Esophagus muscularis mucosa (tissue), 4 donors: ENCODE measurements around the gene TMEM259. TPM values are rescaled to one million over a fixed set of nuclear protein-coding genes. Genes with fewer than 3 reads are reported as not detected.

Experiments used
- DNase-seq: peaks from one replicate; pipeline ENCODE4 v3.0.0-alpha.2; 2017; ENCODE audit errors: extremely low spot score
- H3K27ac ChIP-seq, 4 donors: fragments of 200-600 bp; sonication (generic); replicated peaks in 1 of 4; 1 replicate in 3 of 4; 2 replicates in 1 of 4; pipeline ENCODE4 v1.5.1; 2016 to 2019; ENCODE audit warnings: mild to moderate bottlenecking in 1 of 4
- H3K27me3 ChIP-seq, 4 donors: fragments of 200-600 bp; sonication (generic); one replicate each; pipeline versions ENCODE4 v1.5.1 to v1.6.0; 2016 to 2019
- H3K36me3 ChIP-seq, 4 donors: fragments of 200-600 bp; sonication (generic); one replicate each; pipeline ENCODE4 v1.5.1; 2016 to 2019
- H3K4me1 ChIP-seq, 4 donors: fragments of 200-600 bp; sonication (generic); one replicate each; pipeline ENCODE4 v1.5.1; 2016 to 2019
- H3K4me3 ChIP-seq, 4 donors: fragments of 200-600 bp; sonication (generic); 1 replicate in 2 of 4; 2 replicates in 2 of 4; pipeline ENCODE4 v1.5.1; 2016 to 2019; ENCODE audit warnings: mild to moderate bottlenecking in 4 of 4, moderate library complexity in 1 of 4
- H3K9me3 ChIP-seq, 4 donors: fragments of 200-600 bp; sonication (generic); 1 replicate in 3 of 4; 2 replicates in 1 of 4; pipeline ENCODE4 v1.5.1; 2016 to 2019
- EP300 ChIP-seq: sonication (generic); formaldehyde crosslinking; IDR thresholded peaks from one replicate; pipeline ENCODE4 v1.6.1; 2017; ENCODE audit warnings: antibody characterized with exemption
- POLR2A ChIP-seq: fragments of 450-650 bp; IDR thresholded peaks from one replicate; pipeline ENCODE4 v1.6.1; 2017; ENCODE audit warnings: antibody characterized with exemption, moderate library complexity, mild to moderate bottlenecking, low read depth
- POLR2AphosphoS5 ChIP-seq, 2 donors: sonication (generic); formaldehyde crosslinking; IDR thresholded peaks; one replicate each; pipeline ENCODE4 v1.6.1; 2017; ENCODE audit warnings: antibody characterized with exemption in 2 of 2
- WGBS: methylation state at CpG from one replicate; pipeline ENCODE4 v1.1.5; 2018; 5-methylcytosine and 5-hydroxymethylcytosine counted together
- intact Hi-C: fragments of 100-400 bp; cut with DNase I; formaldehyde crosslinking; loops from one replicate; pipeline ENCODE4 v1.15.1; 2023
- total RNA-seq, 4 donors: library from RNA; depleted of rRNA; stranded (reverse); fragments of >200 nt; gene quantifications; one replicate each; pipeline versions ENCODE4 v1.1.0 to v1.2.1, GENCODE V29; 2016
- TF ChIP-seq, protein P1 (sequence below), 3 experiments: fragments of 200-600 bp in 2 of 3; fragments of 450-650 bp in 1 of 3; sonication (generic) in 2 of 3; IDR thresholded peaks; one replicate each; pipeline ENCODE4 v1.5.1; 2017 to 2019; ENCODE audit warnings: antibody characterized with exemption in 3 of 3, mild to moderate bottlenecking in 2 of 3, moderate library complexity in 1 of 3

Gene TMEM259
- total RNA-seq, 4 donors from 2014 or later = 129 to 187 (median 160) TPM

- Histone ChIP-seq H3K4me3 (no peak overlapping the region), H3K36me3 (peaks cover 17 to 79% (median 71%) of the 10 kb centered on the region in 4 donors), H3K27ac (no peak overlapping the region), H3K27me3 (peaks cover 0 to 18% (median 3%) of the 10 kb centered on the region in 4 donors), H3K9me3 (no peaks in the 10 kb centered on the region), H3K4me1 (peaks cover under 1 to 9% (median 6%) of the 10 kb centered on the region in 4 donors)
- no peak for DNase-seq
- 94% methylated on average over 18 of the region's 23 CpGs for WGBS
- intact Hi-C loops = no loop called here
- TF ChIP-seq, protein P1, sequence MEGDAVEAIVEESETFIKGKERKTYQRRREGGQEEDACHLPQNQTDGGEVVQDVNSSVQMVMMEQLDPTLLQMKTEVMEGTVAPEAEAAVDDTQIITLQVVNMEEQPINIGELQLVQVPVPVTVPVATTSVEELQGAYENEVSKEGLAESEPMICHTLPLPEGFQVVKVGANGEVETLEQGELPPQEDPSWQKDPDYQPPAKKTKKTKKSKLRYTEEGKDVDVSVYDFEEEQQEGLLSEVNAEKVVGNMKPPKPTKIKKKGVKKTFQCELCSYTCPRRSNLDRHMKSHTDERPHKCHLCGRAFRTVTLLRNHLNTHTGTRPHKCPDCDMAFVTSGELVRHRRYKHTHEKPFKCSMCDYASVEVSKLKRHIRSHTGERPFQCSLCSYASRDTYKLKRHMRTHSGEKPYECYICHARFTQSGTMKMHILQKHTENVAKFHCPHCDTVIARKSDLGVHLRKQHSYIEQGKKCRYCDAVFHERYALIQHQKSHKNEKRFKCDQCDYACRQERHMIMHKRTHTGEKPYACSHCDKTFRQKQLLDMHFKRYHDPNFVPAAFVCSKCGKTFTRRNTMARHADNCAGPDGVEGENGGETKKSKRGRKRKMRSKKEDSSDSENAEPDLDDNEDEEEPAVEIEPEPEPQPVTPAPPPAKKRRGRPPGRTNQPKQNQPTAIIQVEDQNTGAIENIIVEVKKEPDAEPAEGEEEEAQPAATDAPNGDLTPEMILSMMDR (IDR thresholded peaks at IDR 0.05) = no peak
- TF ChIP-seq POLR2AphosphoS5 (IDR thresholded peaks at IDR 0.05) (no peak), POLR2A (no peak), EP300 (no peak)
Measured at GRCh38 chr19:990746-991145, 30.2 kb downstream of the TMEM259 start.

- Histone ChIP-seq H3K36me3 (peaks cover 17 to 83% (median 72%) of the 10 kb centered on the region in 4 donors), H3K27me3 (peaks cover 0 to 12% (median 0%) of the 10 kb centered on the region in 4 donors), H3K27ac (no peak overlapping the region), H3K4me3 (no peak overlapping the region), H3K9me3 (no peaks in the 10 kb centered on the region), H3K4me1 (peaks cover 2 to 14% (median 11%) of the 10 kb centered on the region in 4 donors)
- DNase-seq = no peak
- TF ChIP-seq, protein P1 (IDR thresholded peaks at IDR 0.05) = no peak
- TF ChIP-seq POLR2AphosphoS5 (IDR thresholded peaks at IDR 0.05) = no peak
- TF ChIP-seq EP300 = no peak
- TF ChIP-seq POLR2A = no peak
- intact Hi-C loops = no loop called here
- 70% methylated on average over 6 of the region's 27 CpGs for whole genome bisulfite sequencing
Measured at GRCh38 chr19:990119-990571, 30.8 kb downstream of the TMEM259 start.

- H3K27ac ChIP-seq = no peak overlapping the region
- no peak overlapping the region for H3K4me3 ChIP-seq
- no peaks in the 10 kb centered on the region for H3K9me3 ChIP-seq
- intact Hi-C loops = no loop called here
- H3K27me3 ChIP-seq = peaks cover 0 to 6% (median 0%) of the 10 kb centered on the region in 4 donors
- no peak for DNase-seq
- WGBS = 89% methylated on average over 12 of the region's 25 CpGs
- peaks cover 8 to 20% (median 17%) of the 10 kb centered on the region in 4 donors for H3K4me1 ChIP-seq
- TF ChIP-seq, protein P1 (IDR thresholded peaks at IDR 0.05) = peak in 1 of 3 experiments; percentile 11
- TF ChIP-seq EP300 = no peak
- no peak for TF ChIP-seq POLR2A
- H3K36me3 ChIP-seq = peaks cover 17 to 77% (median 71%) of the 10 kb centered on the region in 4 donors
Measured at GRCh38 chr19:989381-990081, 31.4 kb downstream of the TMEM259 start.

DNA sequence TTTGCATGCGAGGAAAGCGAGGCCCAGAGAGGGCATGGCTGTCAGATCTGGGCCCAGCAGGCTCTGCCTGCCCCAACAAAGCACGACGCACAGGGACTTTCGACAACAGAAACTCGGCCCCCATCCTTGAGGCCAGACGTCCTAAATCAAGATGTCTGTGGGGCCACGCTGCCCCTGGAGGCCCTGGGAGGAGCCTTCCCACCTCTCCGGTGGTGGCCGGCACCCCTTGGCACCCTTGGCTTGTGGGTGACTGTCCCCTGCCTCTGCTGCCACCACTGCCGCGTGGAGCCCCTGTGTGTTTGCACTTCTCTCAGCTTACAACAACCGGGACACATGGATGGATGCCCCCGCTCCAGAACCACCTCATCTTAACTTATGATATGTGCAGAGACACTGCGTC lies 32.4 kb downstream of the TMEM259 start:
- peaks cover 12 to 28% (median 23%) of the 10 kb centered on the region in 4 donors for H3K4me1 ChIP-seq
- H3K36me3 ChIP-seq = peaks cover 17 to 67% (median 62%) of the 10 kb centered on the region in 4 donors
- TF ChIP-seq, protein P1 (IDR thresholded peaks at IDR 0.05) = no peak
- TF ChIP-seq POLR2AphosphoS5 (IDR thresholded peaks at IDR 0.05) = no peak
- TF ChIP-seq POLR2A = no peak
- TF ChIP-seq EP300 = no peak
- H3K4me3 ChIP-seq = no peak overlapping the region
- H3K9me3 ChIP-seq = no peaks in the 10 kb centered on the region
- no peak for DNase-seq
- 89% methylated on average over 13 of the region's 15 CpGs for WGBS
- H3K27ac ChIP-seq = no peak overlapping the region
- intact Hi-C loops = no loop called here
- no peaks in the 10 kb centered on the region for H3K27me3 ChIP-seq
